ENCODE results near the gene NCOA1.

- TF ChIP-seq POLR2A (IDR thresholded peaks at IDR 0.05) (no peak), CTCF (IDR thresholded peaks at IDR 0.05) (no peak)
Measured at GRCh38 chr2:24482972-24483300, 8.1 kb upstream of the NCOA1 start.

Measured in testis (tissue), 2 donors.